Stimulated activated CD4-positive, alpha-beta T cell treated with anti-CD3 and anti-CD28 coated beads, Interleukin-1b, Interleukin-23, amount 100 ng/mL, for 4 hours (primary cell): ENCODE data around the gene SLC30A3.

Experiments used
- DNase-seq, 2 donors: peaks; one replicate each; pipeline ENCODE4 v3.0.0-alpha.2; 2020; ENCODE audit warnings: low read depth in 2 of 2

SLC30A3 gene

GRCh38 chr2:27233341-27233740, 29.5 kb downstream of the SLC30A3 start:
- no peak for DNase-seq

DNA sequence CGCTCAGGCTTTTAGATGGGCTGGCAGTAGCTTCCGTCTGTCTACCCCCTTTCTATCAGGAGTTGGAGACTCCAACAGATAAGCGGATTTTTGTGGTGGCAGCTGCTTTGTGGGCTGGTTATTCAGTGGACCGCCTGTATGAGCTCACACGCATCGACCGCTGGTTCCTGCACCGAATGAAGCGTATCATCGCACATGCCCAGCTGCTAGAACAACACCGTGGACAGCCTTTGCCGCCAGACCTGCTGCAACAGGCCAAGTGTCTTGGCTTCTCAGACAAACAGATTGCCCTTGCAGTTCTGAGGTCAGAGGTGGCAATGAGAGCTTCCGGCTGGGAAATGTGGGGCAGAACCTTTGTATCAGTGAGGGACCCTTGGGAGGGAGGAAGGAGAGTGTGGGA, 30.9 kb downstream of the SLC30A3 start:
- DNase-seq = no peak

DNA sequence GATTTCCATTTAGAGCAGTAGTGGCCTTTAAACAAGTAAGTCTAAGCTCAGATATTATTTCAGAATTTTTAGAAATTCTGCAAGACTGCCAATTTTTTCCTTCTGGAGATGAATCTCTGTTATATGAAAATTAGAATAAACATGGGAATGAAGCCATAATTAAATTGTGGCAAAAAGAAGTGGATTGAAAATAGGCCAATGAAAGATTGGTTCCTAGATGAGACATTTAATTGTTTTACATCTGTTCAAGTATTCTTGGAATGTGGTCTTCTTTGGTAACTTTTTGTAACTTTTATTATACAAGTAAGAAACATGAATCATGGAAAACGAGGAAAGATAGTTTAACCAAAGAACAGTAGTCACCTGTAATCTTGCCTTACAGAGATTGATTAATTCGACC, 35.3 kb downstream of the SLC30A3 start:
- DNase-seq = no peak

GRCh38 chr2:27225526-27225925, 37.3 kb downstream of the SLC30A3 start:
- no peak for DNase-seq

- DNase-seq = no peak
These were observed 39.4 kb downstream of the SLC30A3 start for GRCh38 chr2:27223416-27223815.

GRCh38 chr2:27222407-27222806, 40.4 kb downstream of the SLC30A3 start:
- no peak for DNase-seq

DNA sequence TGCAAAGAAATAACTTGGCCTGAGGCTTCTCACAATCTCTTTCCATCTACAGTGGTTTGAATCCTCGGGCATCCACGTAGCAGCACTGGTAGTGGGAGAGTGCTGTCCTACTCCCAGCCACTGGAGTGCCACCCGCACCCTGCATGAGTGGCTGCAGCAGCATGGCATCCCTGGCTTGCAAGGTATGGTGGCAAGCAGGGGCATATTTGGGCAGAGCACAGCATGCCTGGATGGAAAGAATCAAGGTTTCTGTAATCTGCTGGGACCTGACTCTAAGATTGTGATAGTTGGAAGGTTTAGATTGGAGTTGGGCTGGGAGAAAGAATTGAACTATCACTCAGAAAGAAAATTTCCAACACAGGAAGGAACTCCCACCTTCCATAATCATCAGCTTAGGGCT, 41.7 kb downstream of the SLC30A3 start:
- DNase-seq = no peak

DNA sequence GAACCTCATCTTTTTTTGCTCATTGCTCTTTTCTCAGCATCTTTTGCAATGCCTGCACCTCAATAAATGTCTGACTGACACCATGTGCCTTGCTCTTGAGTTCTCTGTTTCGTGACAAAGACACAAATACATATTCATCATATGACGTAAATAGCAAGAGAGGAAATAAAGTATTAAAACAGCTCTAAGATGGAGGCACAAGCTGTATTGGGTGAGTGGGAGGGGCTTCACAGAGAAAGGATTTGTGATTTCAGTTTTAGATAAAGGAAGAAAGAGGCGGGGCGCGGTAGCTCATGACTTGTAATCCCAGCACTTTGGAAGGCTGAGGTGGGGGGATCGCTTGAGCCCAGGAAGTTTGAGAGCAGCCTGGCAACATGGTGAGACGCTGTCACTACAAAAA, 42.8 kb downstream of the SLC30A3 start:
- DNase-seq = no peak

DNA sequence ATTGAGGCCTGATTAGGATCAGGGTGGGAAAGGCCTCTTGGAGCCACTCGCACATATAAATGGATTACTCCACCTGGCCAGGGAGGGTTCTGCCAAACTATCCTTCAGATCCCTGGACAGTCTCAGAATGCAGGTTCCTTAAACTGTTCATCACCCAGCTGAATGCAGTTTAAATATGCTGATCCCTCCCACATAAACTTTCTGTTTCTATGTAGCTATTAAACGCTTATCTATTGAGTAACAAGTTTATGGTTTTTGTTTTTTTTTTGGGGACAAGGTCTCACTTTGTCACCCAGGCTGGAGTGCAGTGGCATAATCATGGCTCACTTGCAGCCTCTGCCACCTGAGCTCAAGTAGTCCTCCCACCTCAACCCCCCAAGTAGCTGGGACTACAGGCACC, 43.8 kb downstream of the SLC30A3 start:
- DNase-seq = no peak

GRCh38 chr2:27218614-27219013, 44.2 kb downstream of the SLC30A3 start:
- no peak for DNase-seq

DNA sequence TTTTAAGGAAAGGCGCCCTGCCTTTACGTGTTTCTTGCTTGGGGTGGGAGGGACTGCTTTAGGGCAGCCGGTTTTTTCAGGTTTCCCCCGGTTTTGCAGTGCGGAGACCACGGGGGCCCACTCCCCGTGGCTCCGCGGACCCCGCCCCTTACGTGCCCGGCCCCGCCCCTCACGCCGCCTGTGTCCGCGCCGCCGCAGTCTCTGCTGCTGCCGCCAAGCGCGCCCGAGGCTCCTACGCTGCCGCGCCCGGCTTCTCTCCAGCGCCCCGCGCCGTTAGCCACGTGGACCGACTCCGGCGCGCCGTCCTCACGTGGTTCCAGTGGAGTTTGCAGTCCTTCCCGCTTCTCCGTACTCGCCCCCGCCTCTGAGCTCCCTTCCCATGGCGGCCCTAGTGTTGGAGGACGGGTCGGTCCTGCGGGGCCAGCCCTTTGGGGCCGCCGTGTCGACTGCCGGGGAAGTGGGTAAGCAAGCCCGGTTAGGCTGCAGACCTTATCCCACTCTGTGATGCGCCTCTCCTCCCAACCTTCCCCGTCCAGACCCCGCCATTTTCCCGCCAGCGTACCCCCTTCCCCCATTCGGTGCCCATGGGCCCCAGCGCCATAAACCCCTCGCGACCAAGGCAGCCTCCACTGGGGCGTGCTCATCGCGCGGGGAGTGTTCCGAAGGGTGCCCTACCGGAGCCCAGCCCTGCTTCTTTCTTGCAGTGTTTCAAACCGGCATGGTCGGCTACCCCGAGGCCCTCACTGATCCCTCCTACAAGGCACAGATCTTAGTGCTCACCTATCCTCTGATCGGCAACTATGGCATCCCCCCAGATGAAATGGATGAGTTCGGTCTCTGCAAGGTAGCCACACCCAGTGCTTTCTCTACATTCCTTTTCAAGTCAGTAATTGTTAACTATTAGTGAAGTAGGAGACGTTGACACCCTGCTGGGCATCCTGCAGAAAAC, 45.4 kb downstream of the SLC30A3 start, which contains the start of gene CAD:
Gene CAD (plus strand): TSS at position 197 of the 949 bp plus-strand sequence. CDS start 183 bp downstream, at position 380.
- DNase-seq = peak; percentile 84 to 94

DNA sequence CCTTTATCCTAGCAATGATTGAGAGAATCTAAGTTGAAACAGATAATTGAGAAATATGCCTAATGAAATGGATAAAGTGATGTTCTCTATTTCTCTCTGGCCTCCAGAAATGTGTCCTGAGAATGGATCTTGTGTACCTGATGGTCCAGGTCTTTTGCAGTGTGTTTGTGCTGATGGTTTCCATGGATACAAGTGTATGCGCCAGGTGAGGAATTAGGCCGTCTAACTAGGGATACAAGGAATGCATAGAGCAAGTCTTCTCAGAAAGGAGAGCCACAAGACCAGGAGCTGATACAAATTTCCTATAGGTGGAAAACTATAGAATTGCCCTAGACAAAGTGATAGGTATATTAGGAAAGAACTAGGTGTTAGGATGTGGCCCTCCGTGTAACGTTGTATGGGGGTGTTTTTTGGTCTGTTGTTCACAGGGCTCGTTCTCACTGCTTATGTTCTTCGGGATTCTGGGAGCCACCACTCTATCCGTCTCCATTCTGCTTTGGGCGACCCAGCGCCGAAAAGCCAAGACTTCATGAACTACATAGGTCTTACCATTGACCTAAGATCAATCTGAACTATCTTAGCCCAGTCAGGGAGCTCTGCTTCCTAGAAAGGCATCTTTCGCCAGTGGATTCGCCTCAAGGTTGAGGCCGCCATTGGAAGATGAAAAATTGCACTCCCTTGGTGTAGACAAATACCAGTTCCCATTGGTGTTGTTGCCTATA, 46.3 kb downstream of the SLC30A3 start:
- DNase-seq = no peak

DNA sequence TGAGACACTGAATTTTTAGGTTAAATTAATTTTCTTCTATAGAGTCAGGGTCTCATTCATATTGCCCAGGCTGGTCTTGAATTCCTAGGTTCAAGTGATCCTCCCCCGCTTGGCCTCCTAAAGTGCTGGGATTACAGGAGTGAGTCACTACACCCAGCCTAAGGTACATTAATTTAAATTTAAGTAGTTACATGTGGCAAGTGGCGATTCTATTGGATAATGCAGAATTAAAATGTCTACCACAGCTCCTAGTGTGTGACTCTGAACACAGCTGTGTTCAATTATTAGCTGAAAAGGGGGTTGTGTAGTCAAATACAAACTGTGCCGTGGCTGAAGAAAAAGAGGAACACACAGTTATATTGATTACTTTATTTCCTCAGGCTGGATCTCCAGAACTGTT, 47.9 kb downstream of the SLC30A3 start:
- no peak for DNase-seq

DNA sequence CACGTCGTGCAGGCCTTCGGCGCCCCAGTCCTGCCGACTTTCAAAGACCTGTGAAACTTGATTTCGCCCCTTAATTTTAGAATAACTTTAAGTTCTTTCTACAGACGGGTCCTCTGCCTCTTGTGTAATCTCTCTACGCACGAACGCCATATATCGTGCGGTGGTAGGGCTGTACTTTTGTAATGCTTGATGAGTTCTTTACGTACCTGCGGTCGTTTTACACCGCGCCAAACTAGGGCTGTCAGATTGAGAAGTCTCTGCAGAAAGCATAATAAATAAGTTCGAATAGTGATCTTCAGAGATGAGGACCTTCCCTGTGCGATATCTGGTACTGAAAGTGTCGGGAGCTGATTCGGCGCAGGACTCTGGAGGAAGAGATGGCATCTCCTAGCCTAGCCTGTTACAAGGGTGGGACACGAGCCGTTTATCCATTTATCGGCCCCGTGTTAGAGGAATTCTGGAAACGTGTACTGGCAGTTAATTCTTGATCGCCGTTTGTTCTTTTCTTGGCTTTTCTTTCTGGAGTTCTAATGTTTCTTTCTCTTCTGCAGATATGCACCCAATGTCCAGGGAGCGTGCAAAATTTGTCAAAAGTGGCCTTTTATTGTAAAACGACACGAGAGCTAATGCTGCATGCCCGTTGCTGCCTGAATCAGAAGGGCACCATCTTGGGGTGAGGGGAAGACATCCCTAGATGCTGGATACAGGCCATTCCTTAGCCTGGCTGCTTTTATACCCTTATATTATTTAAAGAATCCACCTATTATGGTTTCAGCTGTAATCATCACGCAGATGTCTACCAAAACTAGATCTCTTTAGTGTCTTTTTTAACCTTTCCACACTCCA, 50.0 kb downstream of the SLC30A3 start:
- DNase-seq = peak in 1 of 2 donors; percentile 22

GRCh38 chr2:27211943-27212625, 50.8 kb downstream of the SLC30A3 start, which contains the start of the genes ATRAID and SLC5A6:
TSS of gene ATRAID (plus strand) at chr2:27212041. CDS start at chr2:27212369, 328 bp downstream.
TSS of gene SLC5A6 (minus strand) at chr2:27212268. CDS start at chr2:27207650, 4,618 bp downstream.
- peak; percentile 82 to 86 for DNase-seq

GRCh38 chr2:27211241-27211942, 51.5 kb downstream of the SLC30A3 start:
- DNase-seq = peak in 1 of 2 donors; percentile 74

DNA sequence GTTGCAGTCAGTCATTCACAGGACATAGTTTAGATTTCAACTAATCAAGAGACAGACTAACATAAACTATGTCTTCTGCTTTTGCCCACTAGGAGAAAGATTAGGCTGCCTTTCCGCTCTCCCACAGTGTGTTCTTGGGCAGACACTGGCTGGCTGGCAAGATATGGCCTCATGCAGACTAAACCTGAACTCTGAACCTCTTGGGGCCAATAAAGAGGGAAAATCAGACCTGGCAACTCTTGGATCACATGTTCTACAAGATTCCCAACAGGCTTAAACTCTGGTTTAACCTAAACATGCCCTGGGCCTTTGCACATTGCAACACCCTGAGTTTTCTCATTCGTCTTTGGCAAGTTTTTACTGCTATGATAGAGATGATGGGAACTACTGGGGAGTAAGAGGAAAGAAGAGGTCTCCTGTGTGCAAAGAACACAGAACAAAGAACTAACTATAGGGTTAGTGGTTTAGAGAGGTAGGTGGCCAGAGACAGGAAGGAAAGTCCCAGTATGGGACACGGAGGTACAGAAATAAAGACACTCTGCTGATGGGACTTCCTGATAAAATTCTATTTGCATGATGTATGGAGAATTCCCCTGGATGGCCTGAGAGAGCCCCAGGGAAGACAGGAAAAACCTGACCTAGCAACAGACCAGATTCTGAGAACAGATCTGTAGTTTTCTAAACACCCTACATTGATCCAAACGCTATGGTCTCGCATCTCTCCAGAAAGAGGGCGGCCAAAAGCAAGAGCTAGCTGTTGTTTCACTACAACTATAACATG, 53.0 kb downstream of the SLC30A3 start:
- DNase-seq = no peak

GRCh38 chr2:27208486-27209050, 54.3 kb downstream of the SLC30A3 start:
- no peak for DNase-seq

GRCh38 chr2:27206346-27206745, 56.5 kb downstream of the SLC30A3 start:
- DNase-seq = no peak
